Peyer's patch (tissue), 4 donors: ENCODE measurements around the gene ARHGAP31. TPM values are rescaled to one million over a fixed set of nuclear protein-coding genes. Genes with fewer than 3 reads are reported as not detected.

Experiments
- DNase-seq, 3 donors: peaks; one replicate each; pipeline ENCODE4 v3.0.0-alpha.2; 2017 to 2019
- H3K27ac ChIP-seq, 4 donors: fragments of 200-600 bp; sonication (generic); one replicate each; pipeline ENCODE4 v1.5.1; 2016 to 2019
- H3K27me3 ChIP-seq, 2 donors: fragments of 200-600 bp; sonication (generic); one replicate each; pipeline ENCODE4 v1.5.1; 2019
- H3K36me3 ChIP-seq, 3 donors: fragments of 200-600 bp; sonication (generic); one replicate each; pipeline ENCODE4 v1.5.1; 2016 to 2019
- H3K4me1 ChIP-seq, 4 donors: fragments of 200-600 bp; sonication (generic); one replicate each; pipeline ENCODE4 v1.5.1; 2016 to 2019
- H3K4me3 ChIP-seq, 4 donors: fragments of 200-600 bp; sonication (generic); 1 replicate in 3 of 4; 2 replicates in 1 of 4; pipeline ENCODE4 v1.5.1; 2016 to 2019; ENCODE audit warnings: mild to moderate bottlenecking in 1 of 4
- H3K9me3 ChIP-seq, 4 donors: fragments of 200-600 bp; sonication (generic); one replicate each; pipeline ENCODE4 v1.5.1; 2016 to 2019; ENCODE audit warnings: mild to moderate bottlenecking in 1 of 4
- CTCF ChIP-seq, 6 experiments: fragments of 450-650 bp in 4 of 6; fragments of 200-600 bp in 2 of 6; sonication (generic) in 1 of 6; IDR thresholded peaks; one replicate each; pipeline ENCODE4 v1.5.1; 2017 to 2019; ENCODE audit warnings: antibody characterized with exemption in 6 of 6, mild to moderate bottlenecking in 3 of 6, moderate library complexity in 1 of 6
- POLR2A ChIP-seq, 2 donors: fragments of 450-650 bp; IDR thresholded peaks; one replicate each; pipeline ENCODE4 v1.5.1; 2017; ENCODE audit warnings: antibody characterized with exemption in 2 of 2, mild to moderate bottlenecking in 2 of 2, moderate library complexity in 2 of 2
- total RNA-seq, 4 donors: library from RNA; depleted of rRNA; stranded (reverse); fragments of >200 nt; gene quantifications; one replicate each; pipeline ENCODE4 v1.1.0, GENCODE V29; 2016

Gene ARHGAP31
- total RNA-seq, 4 donors from 2014 or later, result 4.7 to 19.0 (median 10.1) TPM

- H3K27me3 ChIP-seq, result no peaks in the 10 kb centered on the region
- no peaks in the 10 kb centered on the region for H3K9me3 ChIP-seq
- H3K27ac ChIP-seq, result no peak overlapping the region
- no peaks in the 10 kb centered on the region for H3K4me1 ChIP-seq
- H3K4me3 ChIP-seq, result no peak overlapping the region
- peaks cover 0 to 9% (median 0%) of the 10 kb centered on the region in 3 donors for H3K36me3 ChIP-seq
- no peak for TF ChIP-seq POLR2A (IDR thresholded peaks at IDR 0.05)
- no peak for TF ChIP-seq CTCF (IDR thresholded peaks at IDR 0.05)
- DNase-seq, result no peak
Measured at GRCh38 chr3:119403201-119403600, 109.0 kb downstream of the ARHGAP31 start.

- no peak overlapping the region for H3K27ac ChIP-seq
- DNase-seq, result no peak
- no peaks in the 10 kb centered on the region for H3K9me3 ChIP-seq
- no peak overlapping the region for H3K4me3 ChIP-seq
- no peaks in the 10 kb centered on the region for H3K27me3 ChIP-seq
- no peaks in the 10 kb centered on the region for H3K4me1 ChIP-seq
- TF ChIP-seq CTCF (IDR thresholded peaks at IDR 0.05) (no peak), POLR2A (IDR thresholded peaks at IDR 0.05) (no peak)
- H3K36me3 ChIP-seq, result peaks cover 0 to 14% (median 0%) of the 10 kb centered on the region in 3 donors
Measured at GRCh38 chr3:119405315-119405714, 111.1 kb downstream of the ARHGAP31 start.

GRCh38 chr3:119408243-119408950 is 114.2 kb downstream of the ARHGAP31 start:
- Histone ChIP-seq H3K27ac (no peak overlapping the region), H3K36me3 (peaks cover 0 to 9% (median 0%) of the 10 kb centered on the region in 3 donors), H3K4me1 (no peaks in the 10 kb centered on the region), H3K4me3 (no peak overlapping the region), H3K9me3 (no peaks in the 10 kb centered on the region), H3K27me3 (no peaks in the 10 kb centered on the region)
- DNase-seq, result no peak
- TF ChIP-seq POLR2A (IDR thresholded peaks at IDR 0.05) (no peak), CTCF (IDR thresholded peaks at IDR 0.05) (no peak)

GRCh38 chr3:119409844-119410243 is 115.7 kb downstream of the ARHGAP31 start:
- H3K9me3 ChIP-seq, result no peaks in the 10 kb centered on the region
- no peak overlapping the region for H3K4me3 ChIP-seq
- DNase-seq, result no peak
- TF ChIP-seq POLR2A (IDR thresholded peaks at IDR 0.05), result no peak
- TF ChIP-seq CTCF (IDR thresholded peaks at IDR 0.05), result no peak
- no peaks in the 10 kb centered on the region for H3K27me3 ChIP-seq
- no peak overlapping the region for H3K27ac ChIP-seq
- H3K36me3 ChIP-seq, result peaks cover 0 to 9% (median 0%) of the 10 kb centered on the region in 3 donors
- no peaks in the 10 kb centered on the region for H3K4me1 ChIP-seq

- peaks cover 0 to 15% (median 0%) of the 10 kb centered on the region in 3 donors for H3K36me3 ChIP-seq
- no peak overlapping the region for H3K27ac ChIP-seq
- no peak overlapping the region for H3K4me3 ChIP-seq
- no peaks in the 10 kb centered on the region for H3K9me3 ChIP-seq
- H3K4me1 ChIP-seq, result no peaks in the 10 kb centered on the region
- no peak for DNase-seq
- TF ChIP-seq POLR2A (IDR thresholded peaks at IDR 0.05), result no peak
- TF ChIP-seq CTCF (IDR thresholded peaks at IDR 0.05), result no peak
- H3K27me3 ChIP-seq, result no peaks in the 10 kb centered on the region
Measured at GRCh38 chr3:119413603-119414280, 119.6 kb downstream of the ARHGAP31 start.
